Ovary (tissue), 9 donors: ENCODE measurements around the gene PRRC2C. TPM values are rescaled to one million over a fixed set of nuclear protein-coding genes. Genes with fewer than 3 reads are reported as not detected.

Source experiments
- DNase-seq, 5 donors: peaks; one replicate each; pipeline ENCODE4 v3.0.0-alpha.2; 2019 to 2020
- H3K27ac ChIP-seq, 2 donors: fragments of 200-600 bp; one replicate each; pipeline versions ENCODE4 v1.5.1 to v1.8.0; 2019 to 2022
- H3K27me3 ChIP-seq: fragments of 200-600 bp; one replicate; pipeline ENCODE4 v1.8.0; 2022
- H3K36me3 ChIP-seq: fragments of 200-600 bp; sonication (generic); one replicate; pipeline ENCODE4 v1.5.1; 2019
- H3K4me1 ChIP-seq: one replicate; pipeline ENCODE4 v1.8.1; 2013; ENCODE audit warnings: mild to moderate bottlenecking, moderate library complexity; ENCODE audit not compliant: insufficient read depth
- H3K4me3 ChIP-seq: fragments of 200-600 bp; sonication (generic); one replicate; pipeline ENCODE4 v1.5.1; 2017
- H3K9me3 ChIP-seq, 2 donors: fragments of 200-600 bp in 1 of 2; sonication (generic) in 1 of 2; one replicate each; pipeline versions ENCODE4 v1.5.1 to v1.8.1; 2013 to 2019; ENCODE audit warnings: mild to moderate bottlenecking in 1 of 2, moderate library complexity in 1 of 2
- EP300 ChIP-seq: sonication (generic); formaldehyde crosslinking; IDR thresholded peaks from one replicate; pipeline ENCODE4 v1.6.1; 2017; ENCODE audit warnings: antibody characterized with exemption
- POLR2A ChIP-seq: fragments of 450-650 bp; IDR thresholded peaks from one replicate; pipeline ENCODE4 v1.6.1; 2017; ENCODE audit warnings: antibody characterized with exemption, mild to moderate bottlenecking, moderate library complexity
- WGBS, 3 donors: extraction: QIAGEN DNeasy Blood & Tissue Kit in 1 of 3; methylation state at CpG; one replicate each; pipeline versions ENCODE4 v1.1.5 to v1.1.7; 2013 to 2017; 5-methylcytosine and 5-hydroxymethylcytosine counted together
- intact Hi-C, 4 donors: fragments of 100-400 bp; cut with DNase I; formaldehyde crosslinking; loops; one replicate each; pipeline versions ENCODE4 v1.11.0 to v1.15.1; 2022 to 2023
- polyA plus RNA-seq, 2 donors: library from polyadenylated mRNA; stranded (reverse); fragments of 200-250 nt in 1 of 2; fragments of 350-450 nt in 1 of 2; fragmentation: Illumina TruSeq in 1 of 2; extraction: RNeasy Lipid Tissue Mini Kit (QIAGEN cat#74804) in 1 of 2; gene quantifications; one replicate each; pipeline ENCODE4 v1.2.3, GENCODE V29; 2013 to 2014
- total RNA-seq, 7 donors: library from RNA; depleted of rRNA in 2 of 7; stranded (reverse); fragments of >200 nt in 2 of 7; fragmentation: NEBNext Ultra II Directional in 3 of 7; extraction: Animal tissue kit (Norgen Biotek cat#: 25700) in 3 of 7; gene quantifications; one replicate each; pipeline versions ENCODE4 v1.1.0 to v1.2.4, GENCODE V29; 2016 to 2023
- TF ChIP-seq, protein P1 (sequence below), 3 donors: fragments of 450-650 bp in 2 of 3; fragments of 200-600 bp in 1 of 3; IDR thresholded peaks; one replicate each; pipeline versions ENCODE4 v1.5.1 to v1.8.0; 2016 to 2022; ENCODE audit warnings: antibody characterized with exemption in 3 of 3, mild to moderate bottlenecking in 1 of 3
- donor health status: DM: no; HTN: no; CAD: no; lungs with moderate emphysema.
- donor health status: DM: no; HTN: no; CAD: no.
- donor health status: Bipolar disorder and iron deficiency.
- donor health status: DM: yes; HTN: yes; CAD: no.
- donor health status: DM: no; HTN: no; CAD: no.
- donor health status: DM: yes; HTN: yes; CAD: no.

Gene PRRC2C
- total and polyA plus RNA-seq, 9 donors = 30.7 to 136 (median 107) TPM

DNA sequence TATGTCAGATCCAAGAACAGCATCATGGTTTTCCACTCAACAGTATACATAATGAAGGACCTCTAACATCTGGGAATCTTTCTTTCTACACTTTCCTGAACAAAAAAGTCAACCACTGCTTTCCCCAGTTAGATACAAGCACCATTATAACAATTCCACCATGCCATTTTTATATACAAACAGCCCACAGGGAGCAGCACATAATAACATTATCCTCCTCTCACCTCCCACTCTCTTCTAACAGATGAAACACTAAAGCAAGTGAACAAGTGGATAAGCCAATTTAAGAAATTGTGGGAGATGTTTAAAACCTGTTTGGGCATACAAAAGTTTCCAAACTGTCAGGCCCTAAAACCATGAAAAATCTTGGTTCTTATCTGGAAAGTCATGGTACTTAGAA, 29.4 kb upstream of the PRRC2C start:
- intact Hi-C loops = no loop called here
- DNase-seq = no peak
- Histone ChIP-seq H3K4me1 (no peaks in the 10 kb centered on the region), H3K4me3 (no peak overlapping the region), H3K36me3 (no peaks in the 10 kb centered on the region), H3K9me3 (no peaks in the 10 kb centered on the region), H3K27me3 (no peaks in the 10 kb centered on the region), H3K27ac (no peak overlapping the region)
- TF ChIP-seq POLR2A = no peak
- TF ChIP-seq, protein P1, sequence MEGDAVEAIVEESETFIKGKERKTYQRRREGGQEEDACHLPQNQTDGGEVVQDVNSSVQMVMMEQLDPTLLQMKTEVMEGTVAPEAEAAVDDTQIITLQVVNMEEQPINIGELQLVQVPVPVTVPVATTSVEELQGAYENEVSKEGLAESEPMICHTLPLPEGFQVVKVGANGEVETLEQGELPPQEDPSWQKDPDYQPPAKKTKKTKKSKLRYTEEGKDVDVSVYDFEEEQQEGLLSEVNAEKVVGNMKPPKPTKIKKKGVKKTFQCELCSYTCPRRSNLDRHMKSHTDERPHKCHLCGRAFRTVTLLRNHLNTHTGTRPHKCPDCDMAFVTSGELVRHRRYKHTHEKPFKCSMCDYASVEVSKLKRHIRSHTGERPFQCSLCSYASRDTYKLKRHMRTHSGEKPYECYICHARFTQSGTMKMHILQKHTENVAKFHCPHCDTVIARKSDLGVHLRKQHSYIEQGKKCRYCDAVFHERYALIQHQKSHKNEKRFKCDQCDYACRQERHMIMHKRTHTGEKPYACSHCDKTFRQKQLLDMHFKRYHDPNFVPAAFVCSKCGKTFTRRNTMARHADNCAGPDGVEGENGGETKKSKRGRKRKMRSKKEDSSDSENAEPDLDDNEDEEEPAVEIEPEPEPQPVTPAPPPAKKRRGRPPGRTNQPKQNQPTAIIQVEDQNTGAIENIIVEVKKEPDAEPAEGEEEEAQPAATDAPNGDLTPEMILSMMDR (IDR thresholded peaks at IDR 0.05) = no peak
- TF ChIP-seq EP300 = no peak

DNA sequence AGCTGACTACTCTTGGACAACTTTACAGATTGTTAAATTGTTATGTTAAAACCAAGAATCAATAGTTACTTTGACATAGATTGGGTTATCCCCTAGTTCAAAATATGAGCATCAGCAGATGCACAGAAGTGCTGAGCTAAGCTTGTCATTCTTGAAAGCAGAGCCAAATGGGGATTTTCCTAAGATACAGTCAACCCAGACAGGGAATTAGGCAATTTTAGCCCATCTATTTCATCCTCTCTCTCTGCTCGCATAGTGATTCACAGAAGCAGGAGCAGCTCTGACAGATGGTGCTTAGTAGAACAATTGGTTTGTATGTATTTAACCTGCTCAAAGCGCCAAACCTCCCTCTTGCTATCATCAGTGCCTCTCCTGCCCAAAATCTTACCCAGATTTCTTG, 27.9 kb upstream of the PRRC2C start:
- intact Hi-C loops = no loop called here
- H3K27me3 ChIP-seq = no peaks in the 10 kb centered on the region
- H3K4me1 ChIP-seq = no peaks in the 10 kb centered on the region
- TF ChIP-seq, protein P1 (IDR thresholded peaks at IDR 0.05) = no peak
- TF ChIP-seq EP300 (no peak), POLR2A (no peak)
- DNase-seq = no peak
- no peaks in the 10 kb centered on the region for H3K9me3 ChIP-seq
- H3K27ac ChIP-seq = no peak overlapping the region
- H3K36me3 ChIP-seq = no peaks in the 10 kb centered on the region
- H3K4me3 ChIP-seq = no peak overlapping the region
- WGBS, 3 donors = 53 to 69% (median 59%) methylated on average over 2 of the region's 2 CpGs

DNA sequence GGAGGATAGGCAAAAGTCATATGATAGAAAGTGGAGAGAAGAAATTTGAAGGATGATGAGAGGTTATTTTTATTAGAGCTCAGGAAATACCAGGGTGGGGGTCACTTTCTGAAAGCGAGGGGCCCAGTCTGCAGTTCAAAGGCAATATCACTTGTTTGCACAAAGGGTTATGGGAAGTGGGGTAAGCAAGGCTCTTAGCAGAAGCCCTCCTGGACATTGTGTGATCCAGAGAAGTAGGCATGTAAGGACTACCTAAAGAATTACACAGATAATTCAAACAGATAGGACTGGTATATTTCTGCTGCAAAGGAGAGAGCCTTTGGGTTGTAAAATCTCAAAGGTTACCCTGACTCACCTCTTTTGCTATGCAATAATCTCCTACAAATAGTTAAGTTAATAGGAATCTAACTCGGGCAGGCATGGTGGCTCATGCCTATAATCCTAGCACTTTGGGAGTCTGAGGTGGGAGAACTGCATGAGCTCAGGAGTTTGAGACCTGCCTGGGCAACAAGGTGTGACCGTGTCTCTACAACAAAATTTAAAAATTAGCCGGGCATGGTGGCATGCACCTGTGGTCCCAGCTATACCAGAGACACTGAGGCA, 25.2 kb upstream of the PRRC2C start:
- 53 to 75% (median 67%) methylated on average over 4 of the region's 4 CpGs for WGBS, 3 donors
- intact Hi-C loops = no loop called here
- Histone ChIP-seq H3K4me3 (no peak overlapping the region), H3K27ac (no peak overlapping the region), H3K36me3 (no peaks in the 10 kb centered on the region), H3K9me3 (no peaks in the 10 kb centered on the region), H3K27me3 (no peaks in the 10 kb centered on the region), H3K4me1 (no peaks in the 10 kb centered on the region)
- no peak for DNase-seq
- TF ChIP-seq EP300 (no peak), POLR2A (no peak)
- TF ChIP-seq, protein P1 (IDR thresholded peaks at IDR 0.05) = no peak

DNA sequence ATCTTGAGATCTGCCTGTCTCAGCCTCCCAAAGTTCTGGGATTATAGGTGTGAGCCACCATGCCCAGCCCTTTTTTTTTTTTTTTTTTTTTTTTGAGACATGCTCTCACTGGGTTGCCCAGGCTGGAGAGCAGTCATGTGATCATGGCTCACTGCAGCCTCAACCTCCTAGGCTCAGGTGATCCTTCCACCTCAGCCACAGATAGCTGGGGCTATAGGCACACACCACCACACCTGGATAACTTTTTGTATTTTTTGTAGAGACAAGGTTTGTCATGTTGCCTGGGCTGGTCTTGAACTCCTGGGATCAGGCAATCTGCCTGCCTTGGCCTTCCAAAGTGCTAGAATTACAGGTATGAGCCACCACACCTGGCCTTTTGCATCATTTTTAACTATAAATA, 17.7 kb upstream of the PRRC2C start:
- no peak for TF ChIP-seq EP300
- intact Hi-C loops = no loop called here
- DNase-seq = no peak
- Histone ChIP-seq H3K9me3 (no peaks in the 10 kb centered on the region), H3K36me3 (no peaks in the 10 kb centered on the region), H3K27me3 (no peaks in the 10 kb centered on the region), H3K4me1 (no peaks in the 10 kb centered on the region), H3K4me3 (no peak overlapping the region), H3K27ac (no peak overlapping the region)

DNA sequence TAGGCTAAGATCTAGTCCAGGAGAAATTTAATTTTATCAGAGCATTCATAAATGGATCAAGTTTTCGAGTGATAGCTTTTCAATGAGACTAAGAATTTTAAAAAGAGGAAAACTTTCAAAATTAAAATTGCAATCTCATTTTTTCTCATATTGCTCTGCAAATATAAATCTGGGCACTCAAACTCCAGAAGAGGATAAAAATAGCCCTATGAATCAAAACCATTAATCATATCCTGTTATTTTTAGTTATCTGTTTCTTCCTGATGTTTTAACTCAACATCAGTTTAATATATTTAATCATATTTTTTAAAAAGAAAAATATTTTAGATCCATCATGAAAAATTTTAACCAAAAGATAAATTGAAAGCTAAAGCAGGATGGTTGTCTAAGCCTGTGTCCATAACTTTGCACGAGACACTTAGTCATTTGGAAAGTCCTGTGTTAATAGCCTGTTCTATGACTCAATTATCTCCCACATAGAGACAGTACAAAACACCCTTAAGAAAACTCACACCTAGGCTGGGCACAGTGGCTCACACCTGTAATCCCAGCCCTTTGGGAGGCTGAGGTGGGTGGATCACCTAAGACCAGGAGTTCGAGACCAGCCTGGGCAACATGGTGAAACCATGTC, 17.1 kb upstream of the PRRC2C start:
- DNase-seq = no peak
- Histone ChIP-seq H3K27ac (no peak overlapping the region), H3K4me3 (no peak overlapping the region), H3K36me3 (no peaks in the 10 kb centered on the region), H3K4me1 (no peaks in the 10 kb centered on the region), H3K9me3 (no peaks in the 10 kb centered on the region), H3K27me3 (no peaks in the 10 kb centered on the region)
- no peak for TF ChIP-seq POLR2A
- TF ChIP-seq EP300 = no peak
- TF ChIP-seq, protein P1 (IDR thresholded peaks at IDR 0.05) = no peak
- intact Hi-C loops = no loop called here
- 58 to 62% (median 58%) methylated on average over 3 of the region's 3 CpGs for WGBS, 3 donors
